ENCODE results near the gene NR3C1.

Gene NR3C1

GRCh38 chr5:143309661-143310431 is 93.6 kb downstream of the NR3C1 start:
- TF ChIP-seq CTCF (IDR thresholded peaks at IDR 0.05; ENCODE audit: insufficient read depth, low read length, missing control alignments): no peak
- CTCF ChIA-PET: no interaction called here
- POLR2A ChIA-PET: no interaction called here
- no peak overlapping the region for H3K4me3 ChIP-seq (ENCODE audit: low read depth, low read length)
- DNase-seq (ENCODE audit: low read depth, low spot score): no peak

DNA sequence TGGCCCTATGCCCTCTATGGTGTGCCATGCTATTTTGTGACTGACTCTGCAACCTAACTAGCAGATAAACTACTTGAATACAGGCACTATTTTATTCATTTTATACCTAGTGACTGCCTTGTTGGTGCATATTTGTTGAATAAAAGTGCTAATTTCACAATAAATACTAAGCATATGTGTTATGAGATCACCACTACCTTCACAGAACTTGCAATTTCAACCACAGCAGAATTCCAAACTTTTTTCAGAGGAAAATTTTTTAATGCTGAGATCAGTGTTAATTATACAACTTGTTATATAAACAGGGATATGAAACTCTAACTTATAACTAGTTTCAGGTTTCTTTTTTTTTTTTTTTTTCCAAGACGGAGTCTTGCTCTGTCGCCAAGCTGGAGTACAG is 94.8 kb downstream of the NR3C1 start:
- TF ChIP-seq CTCF (IDR thresholded peaks at IDR 0.05; ENCODE audit: insufficient read depth, low read length, missing control alignments): no peak
- ChIA-PET CTCF (interaction anchor here (0.7 kb wide), 1 partner anchor 1011 kb away, joined by 3 read pairs; no protein-coding TSS in a partner anchor), POLR2A (no interaction called here)
- DNase-seq (ENCODE audit: low read depth, low spot score): peak; percentile 38
- H3K4me3 ChIP-seq (ENCODE audit: low read depth, low read length): no peak overlapping the region

DNA sequence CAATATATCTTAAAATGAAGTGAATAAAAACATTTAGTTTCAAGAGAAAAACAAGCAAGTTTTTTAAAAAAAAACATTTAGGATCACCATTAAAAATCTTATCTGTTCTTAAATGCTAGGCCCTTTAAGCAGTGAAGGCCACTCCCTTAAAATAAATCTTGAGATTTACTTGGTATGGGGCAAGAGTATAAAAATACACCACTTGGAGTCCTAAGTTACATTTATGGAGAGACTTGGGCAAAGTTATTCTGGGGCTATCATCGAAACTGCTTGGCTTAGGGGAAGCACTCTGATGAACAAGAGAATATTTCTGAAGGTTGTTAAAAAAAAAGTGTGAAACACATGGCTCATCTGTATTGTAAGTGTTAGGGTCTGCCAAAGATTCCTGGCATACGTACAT is 97.4 kb downstream of the NR3C1 start:
- ChIA-PET POLR2A (no interaction called here), CTCF (no interaction called here)
- no peak overlapping the region for H3K4me3 ChIP-seq (ENCODE audit: low read depth, low read length)
- DNase-seq (ENCODE audit: low read depth, low spot score): no peak
- no peak for TF ChIP-seq CTCF (IDR thresholded peaks at IDR 0.05; ENCODE audit: insufficient read depth, low read length, missing control alignments)

GRCh38 chr5:143304836-143305475 is 98.5 kb downstream of the NR3C1 start:
- CTCF ChIA-PET: no interaction called here

GRCh38 chr5:143302341-143303045 is 101.0 kb downstream of the NR3C1 start:
- no peak overlapping the region for H3K4me3 ChIP-seq (ENCODE audit: low read depth, low read length)
- CTCF ChIA-PET: interaction anchor here (0.7 kb wide), 1 partner anchor 665 kb away, joined by 4 read pairs; no protein-coding TSS in a partner anchor
- DNase-seq (ENCODE audit: low read depth, low spot score): no peak
- POLR2A ChIA-PET: no interaction called here
- no peak for TF ChIP-seq CTCF (IDR thresholded peaks at IDR 0.05; ENCODE audit: insufficient read depth, low read length, missing control alignments)

More at GRCh38 chr5:143304836-143305475, 98.5 kb downstream of the NR3C1 start:
- no peak for DNase-seq (ENCODE audit: low read depth, low spot score)
- POLR2A ChIA-PET: no interaction called here
- H3K4me3 ChIP-seq (ENCODE audit: low read depth, low read length): no peak overlapping the region
- no peak for TF ChIP-seq CTCF (IDR thresholded peaks at IDR 0.05; ENCODE audit: insufficient read depth, low read length, missing control alignments)

- H3K4me3 ChIP-seq (ENCODE audit: low read depth, low read length): no peak overlapping the region
- no peak for DNase-seq (ENCODE audit: low read depth, low spot score)
- POLR2A ChIA-PET: no interaction called here
- CTCF ChIA-PET: interaction anchor here (1.4 kb wide), 1 partner anchor 11 kb away, joined by 3 read pairs; no protein-coding TSS in a partner anchor
- no peak for TF ChIP-seq CTCF (IDR thresholded peaks at IDR 0.05; ENCODE audit: insufficient read depth, low read length, missing control alignments)
These were observed 105.7 kb downstream of the NR3C1 start for GRCh38 chr5:143297756-143298155.

Data from AG04449 (cell line).